NCI-H1694 (cell line): Measurements from ENCODE around the gene GPR160.
"Not testable (repeated sequence)": the region's sequence is repeated elsewhere in the genome, so short reads cannot be mapped to it uniquely, and the experiment has no call there.

ENCODE experiments used
- DNase-seq: peaks from one replicate; lab custom pipeline; 2025; lab: John Stamatoyannopoulos, UW

The GPR160 gene

GRCh38 chr3:170111147-170111771 lies 73.5 kb downstream of the GPR160 start:
- DNase-seq, result no peak

- DNase-seq, result not testable (repeated sequence)
These were observed 76.4 kb downstream of the GPR160 start for GRCh38 chr3:170114165-170114564.

- no peak for DNase-seq
These were observed 79.3 kb downstream of the GPR160 start for GRCh38 chr3:170117134-170117533.

GRCh38 chr3:170128259-170128976 lies 90.6 kb downstream of the GPR160 start:
- peak; percentile 44 for DNase-seq

- no peak for DNase-seq
These were observed 91.2 kb downstream of the GPR160 start for GRCh38 chr3:170128977-170129431.

- no peak for DNase-seq
These were observed 92.7 kb downstream of the GPR160 start for GRCh38 chr3:170130532-170130931.

GRCh38 chr3:170132335-170132734 lies 94.5 kb downstream of the GPR160 start:
- DNase-seq, result no peak
